HEK293T (cell line): Measurements from ENCODE around the gene EHBP1.

Source experiments
- FOXK2 ChIP-seq: fragments of 450-650 bp; IDR thresholded peaks from 2 replicates; pipeline ENCODE4 v1.6.1; 2016; ENCODE audit warnings: mild to moderate bottlenecking
- FOXM1 ChIP-seq: fragments of 450-650 bp; IDR thresholded peaks from 2 replicates; pipeline ENCODE4 v1.6.1; 2017; ENCODE audit warnings: mild to moderate bottlenecking, borderline replicate concordance
- NFRKB ChIP-seq: fragments of 450-650 bp; IDR thresholded peaks from 2 replicates; pipeline ENCODE4 v1.6.1; 2016; ENCODE audit warnings: mild to moderate bottlenecking, moderate library complexity
- SP1 ChIP-seq: fragments of 450-650 bp; IDR thresholded peaks from 2 replicates; pipeline ENCODE4 v1.6.1; 2017

DNA sequence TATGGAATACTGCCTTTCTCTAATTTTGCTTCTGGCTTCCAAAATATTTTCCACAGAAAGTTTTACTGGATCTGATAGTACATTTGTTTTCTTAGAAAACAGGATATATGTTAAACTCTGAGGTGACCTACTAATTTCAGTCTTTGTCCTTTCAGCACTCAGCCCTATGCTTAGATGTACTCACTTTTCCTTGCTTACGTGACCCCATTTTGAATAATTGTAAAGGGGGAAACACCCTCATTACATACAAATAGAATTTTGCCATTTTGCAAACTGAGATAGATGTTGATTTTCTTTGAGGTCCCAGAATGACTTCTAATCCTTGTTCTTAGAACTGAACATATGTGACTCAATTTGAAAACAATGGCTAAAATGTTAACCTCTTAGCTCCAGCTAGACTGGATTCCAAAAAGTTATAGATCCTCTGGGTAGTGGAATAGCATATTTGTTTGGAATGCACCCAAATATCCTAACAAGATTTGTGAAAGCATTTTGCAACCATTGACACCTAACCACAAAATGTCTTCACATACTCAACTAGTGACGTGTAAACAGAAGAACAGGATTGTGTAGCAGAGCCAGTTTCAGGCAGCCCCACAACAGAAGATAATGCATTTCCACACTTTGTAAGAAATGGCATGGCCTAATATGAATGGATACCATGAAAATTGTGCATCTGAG lies 44.8 kb upstream of the EHBP1 start:
- no peak for TF ChIP-seq NFRKB
- TF ChIP-seq SP1 = no peak
- TF ChIP-seq FOXK2 = no peak
- no peak for TF ChIP-seq FOXM1
